SU-DHL-6 (cell line): ENCODE results near the gene GRAMD1A.

ENCODE experiments used
- CTCF ChIP-seq: fragments of 200-600 bp; sonication (generic); IDR thresholded peaks from one replicate; pipeline ENCODE4 v1.5.1; 2017; ENCODE audit warnings: antibody characterized with exemption, mild to moderate bottlenecking, low read length, moderate library complexity; ENCODE audit not compliant: insufficient read depth, poor library complexity, severe bottlenecking
- EZH2phosphoT487 ChIP-seq: fragments of 200-600 bp; sonication (generic), shearing (Covaris generic); conservative IDR thresholded peaks from 2 replicates; pipeline ENCODE4 v1.6.1; 2018; ENCODE audit warnings: mild to moderate bottlenecking, antibody characterized with exemption, low read length, moderate library complexity, mixed read lengths

- TF ChIP-seq CTCF, result no peak
- TF ChIP-seq EZH2phosphoT487, result no peak
Observed at GRCh38 chr19:35006342-35006998, 6.3 kb downstream of the GRAMD1A start.
